GM19463 (cell line): ENCODE data around the gene MRPL11.
"Not testable (repeated sequence)": the region's sequence is repeated elsewhere in the genome, so short reads cannot be mapped to it uniquely, and the experiment has no call there.

Experiments
- ATAC-seq: cut with Tn5 transposase; IDR thresholded peaks from one replicate; pipeline ENCODE4 v1.9.1; 2021; ENCODE audit warnings: mild to moderate bottlenecking, moderate library complexity; ENCODE audit not compliant: unreplicated experiment

MRPL11 gene

DNA sequence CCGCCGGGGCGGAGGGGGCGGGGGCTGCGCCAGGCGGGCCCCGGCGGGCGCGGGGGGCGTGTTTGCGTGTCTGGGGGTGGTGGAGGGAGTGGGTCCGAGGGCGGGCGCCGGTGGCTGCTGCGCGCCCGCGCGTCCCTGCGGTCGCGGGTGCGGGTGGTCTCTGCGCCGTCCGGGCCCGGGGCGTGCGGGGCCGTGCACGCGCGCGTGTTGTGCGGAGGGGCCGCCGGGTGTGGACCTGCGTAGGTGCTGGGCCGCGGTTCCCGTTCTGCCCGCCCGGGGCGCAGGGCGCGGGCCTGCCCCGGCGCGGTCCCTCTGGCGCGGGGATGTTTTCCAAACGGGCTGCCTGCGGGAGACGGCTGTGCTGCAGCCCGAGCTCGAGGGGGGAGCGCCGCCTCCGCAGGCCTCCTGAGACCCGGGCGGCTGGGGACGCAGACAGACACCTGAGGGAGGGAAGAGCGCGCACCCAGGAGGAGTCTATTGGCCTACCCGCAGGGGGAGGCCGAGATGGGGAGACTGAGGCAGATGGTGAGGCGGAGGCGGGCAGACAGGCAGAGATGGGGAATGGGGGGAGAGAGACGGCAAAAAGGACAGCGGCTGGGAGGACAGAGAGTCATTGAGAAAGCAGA is 28.5 kb upstream of the MRPL11 start:
- ATAC-seq, result peak; percentile 30

DNA sequence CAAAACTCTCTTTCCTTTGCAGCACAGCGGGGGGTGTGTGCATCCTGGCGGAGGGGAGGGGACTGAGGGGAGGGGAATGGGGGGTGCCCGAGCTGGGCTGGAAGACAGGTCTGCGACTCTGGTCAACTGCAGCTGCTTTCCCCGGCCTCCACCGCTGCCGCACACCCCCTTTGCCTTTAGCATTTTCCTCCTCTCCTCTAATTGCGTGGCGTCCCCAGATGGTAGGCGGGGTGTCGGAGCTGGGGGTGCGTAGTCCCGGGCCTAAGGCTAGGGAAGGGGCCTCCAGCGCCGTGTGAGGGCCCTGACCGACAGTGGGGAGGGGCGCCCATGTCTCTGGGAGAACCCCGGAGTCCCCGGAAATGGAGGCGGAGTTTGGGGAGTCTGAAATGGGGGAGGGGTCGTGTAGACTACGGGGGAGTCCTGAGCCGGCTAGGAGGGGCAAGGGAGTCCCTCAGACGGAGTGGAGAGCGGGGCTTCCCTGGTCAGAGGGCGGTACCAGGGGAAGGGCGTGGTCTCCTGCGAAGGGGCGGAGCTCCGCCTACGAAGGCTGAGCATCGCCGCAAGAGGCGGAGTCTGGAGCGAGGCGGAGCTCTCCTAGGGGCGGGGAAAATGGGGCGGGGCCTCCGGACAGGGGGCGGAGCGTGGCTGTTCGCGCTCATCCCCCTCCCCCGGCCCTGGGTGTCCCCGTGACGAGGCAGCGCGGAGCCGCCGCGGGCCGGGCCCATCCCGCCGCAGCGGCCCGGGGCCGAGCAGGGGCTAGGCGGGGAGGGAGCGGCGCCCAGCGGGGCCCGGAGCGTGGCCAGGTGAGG is 27.8 kb upstream of the MRPL11 start, which contains the start of gene PELI3:
Gene PELI3 (plus strand): TSS at position 681 of the 809 bp plus-strand sequence. CDS start 1,224 bp downstream, outside the sequence.
- ATAC-seq, result peak; percentile 80

DNA sequence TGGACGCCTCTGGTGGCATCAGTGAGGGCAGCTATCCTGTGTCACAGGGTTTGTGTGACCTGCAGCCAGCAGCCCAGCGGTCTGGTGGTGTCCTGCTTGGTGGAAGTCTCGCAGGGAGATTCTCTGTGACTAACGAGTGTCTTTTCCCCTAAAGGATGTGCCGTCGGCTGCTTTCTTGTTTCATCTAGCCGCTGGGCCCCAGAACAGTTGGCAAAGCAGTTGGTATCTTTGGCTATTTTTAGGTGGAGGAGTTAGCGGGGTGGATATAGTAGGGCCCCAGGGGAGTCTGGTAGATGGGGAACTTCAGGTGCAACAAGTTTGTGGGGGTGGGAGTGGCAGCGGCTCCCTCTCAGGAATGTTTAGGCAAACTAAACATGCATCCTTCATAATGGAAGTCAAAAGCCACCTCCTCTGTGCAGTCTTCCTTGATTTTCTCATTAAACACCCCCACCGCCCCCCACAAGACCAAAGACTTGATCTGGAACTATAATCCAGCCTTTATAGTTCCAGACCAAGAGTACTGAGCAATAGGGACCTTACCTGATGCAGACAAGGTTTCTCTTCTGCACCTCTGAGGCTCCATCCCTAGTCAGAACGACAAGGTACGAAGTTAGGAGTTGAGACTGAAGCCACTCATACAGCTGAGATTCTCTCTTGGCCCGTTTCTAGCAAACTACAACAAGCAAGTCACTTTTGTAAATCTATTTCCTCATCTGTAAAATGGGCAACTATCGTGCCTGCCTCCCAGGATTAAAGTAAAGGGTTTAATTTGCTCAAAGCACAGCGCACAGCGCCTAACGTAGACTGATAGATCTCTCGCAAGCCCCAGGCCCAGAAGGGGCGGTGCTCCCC is 27.0 kb upstream of the MRPL11 start:
- ATAC-seq, result no peak

DNA sequence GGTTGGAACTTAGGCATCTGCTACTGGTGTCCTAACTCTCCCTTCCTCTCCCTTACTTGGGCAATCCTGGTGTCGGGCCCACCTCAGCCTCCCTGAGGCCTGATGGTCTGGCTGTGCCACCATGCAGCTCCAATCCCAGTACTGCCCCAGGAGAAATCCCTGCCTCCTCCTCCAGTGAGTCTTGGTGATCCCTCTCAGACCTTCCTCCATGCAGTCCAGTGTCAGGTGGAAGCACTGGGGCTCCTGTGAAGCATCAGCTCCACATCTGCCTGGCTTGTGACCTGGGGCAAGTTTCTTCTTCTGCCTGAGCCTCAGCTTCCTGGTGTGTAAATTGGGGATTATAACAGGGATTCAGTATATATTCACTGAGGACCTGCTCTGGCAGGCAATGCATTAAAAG is 26.3 kb upstream of the MRPL11 start:
- no peak for ATAC-seq

DNA sequence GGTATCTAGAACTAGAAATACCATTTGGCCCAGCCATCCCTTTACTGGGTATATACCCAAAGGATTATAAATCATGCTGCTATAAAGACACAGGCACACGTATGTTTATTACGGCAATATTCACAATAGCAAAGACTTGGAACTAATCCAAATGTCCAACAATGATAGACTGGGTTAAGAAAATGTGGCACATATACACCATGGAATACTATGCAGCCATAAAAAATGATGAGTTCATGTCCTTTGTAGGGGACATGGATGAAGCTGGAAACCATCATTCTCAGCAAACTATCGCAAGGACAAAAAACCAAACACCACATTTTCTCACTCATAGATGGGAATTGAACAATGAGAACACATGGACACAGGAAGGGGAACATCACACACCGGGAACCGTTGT is 25.5 kb upstream of the MRPL11 start:
- ATAC-seq, result not testable (repeated sequence)

DNA sequence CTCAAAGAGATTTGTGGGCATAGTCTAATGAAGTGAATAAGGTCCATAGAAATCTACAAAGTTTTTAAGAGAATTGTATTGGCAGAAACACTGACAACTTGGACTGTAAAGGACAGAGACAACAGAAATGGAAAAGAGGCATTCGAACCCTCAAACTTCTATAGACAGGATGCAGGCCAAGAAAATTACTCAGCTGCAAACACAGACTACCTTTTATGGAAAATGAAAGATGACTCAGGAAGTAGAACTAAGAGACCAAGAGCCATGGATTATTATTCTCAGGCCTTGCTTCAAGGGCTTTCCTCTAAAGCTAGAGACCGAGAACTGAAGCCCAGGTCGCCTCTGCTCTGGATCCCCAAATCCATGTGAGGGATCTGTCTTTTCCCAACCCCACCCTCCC is 24.3 kb upstream of the MRPL11 start:
- ATAC-seq, result no peak

DNA sequence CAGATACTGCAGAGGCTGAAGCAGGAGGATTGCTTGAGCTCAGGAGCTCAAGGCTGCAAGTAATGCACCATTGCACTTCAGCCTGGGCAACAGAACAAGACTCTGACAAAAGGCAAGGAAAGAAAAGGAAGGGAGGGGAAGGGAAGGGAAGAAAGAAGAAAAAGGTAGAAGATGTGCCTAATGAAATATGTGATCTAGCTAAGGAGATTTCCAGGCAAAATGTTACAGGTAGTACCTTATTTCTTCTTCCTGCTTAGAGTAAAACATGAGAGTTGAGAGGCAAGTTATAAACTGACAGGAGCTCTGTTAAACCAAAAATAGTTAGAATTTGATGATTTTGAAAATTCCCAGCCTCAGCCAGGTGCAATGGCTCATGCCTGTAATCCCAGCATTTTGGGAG is 23.4 kb upstream of the MRPL11 start:
- ATAC-seq, result no peak

DNA sequence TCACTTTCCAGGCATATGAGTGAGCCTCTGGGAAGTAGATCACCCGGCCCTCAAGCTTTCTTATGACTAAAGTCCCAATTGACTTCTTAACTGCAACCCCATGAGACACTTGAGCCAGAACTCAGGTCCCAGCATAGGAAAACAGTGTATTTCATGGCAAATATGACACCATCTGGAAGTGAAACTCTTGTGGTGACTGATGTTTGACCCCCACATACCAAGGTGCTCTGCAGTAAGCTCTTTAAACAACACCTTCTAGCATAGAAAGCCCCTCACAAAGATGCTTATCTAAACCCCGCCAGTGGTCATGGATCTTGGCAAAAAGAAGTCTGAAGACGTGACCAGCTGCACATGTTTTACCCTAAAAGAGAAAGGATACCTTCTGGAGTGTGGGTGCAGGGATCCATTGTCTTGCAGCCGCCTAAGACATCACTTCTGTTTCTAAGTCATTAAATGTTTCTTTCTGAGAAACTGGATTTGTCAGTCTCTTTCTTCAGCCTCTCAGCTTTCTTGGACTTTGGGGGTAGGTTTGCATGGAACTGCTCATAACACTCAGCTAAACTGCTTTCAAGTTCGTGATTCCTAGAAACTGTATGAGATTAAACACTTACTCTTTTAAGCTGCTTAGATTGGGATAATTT is 20.6 kb upstream of the MRPL11 start:
- ATAC-seq, result no peak

DNA sequence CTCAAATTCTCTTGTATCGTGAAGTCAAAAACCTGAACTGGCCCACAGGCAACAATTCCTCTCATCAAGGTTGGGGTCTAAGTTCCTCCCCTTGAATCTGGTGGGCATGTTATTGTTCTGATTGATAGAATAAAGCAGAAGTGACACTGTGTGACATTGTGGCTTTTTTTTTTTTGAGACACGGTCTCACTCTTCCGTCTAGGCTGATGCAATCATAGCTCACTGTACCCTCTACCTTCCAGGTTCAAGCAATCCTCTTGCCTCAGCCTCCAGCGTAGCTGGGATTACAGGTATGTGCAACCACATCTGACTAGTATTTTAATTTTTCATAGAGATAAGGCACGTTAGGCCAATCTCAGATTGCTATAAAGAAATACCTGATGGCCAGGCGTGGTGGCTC is 19.2 kb upstream of the MRPL11 start:
- no peak for ATAC-seq

DNA sequence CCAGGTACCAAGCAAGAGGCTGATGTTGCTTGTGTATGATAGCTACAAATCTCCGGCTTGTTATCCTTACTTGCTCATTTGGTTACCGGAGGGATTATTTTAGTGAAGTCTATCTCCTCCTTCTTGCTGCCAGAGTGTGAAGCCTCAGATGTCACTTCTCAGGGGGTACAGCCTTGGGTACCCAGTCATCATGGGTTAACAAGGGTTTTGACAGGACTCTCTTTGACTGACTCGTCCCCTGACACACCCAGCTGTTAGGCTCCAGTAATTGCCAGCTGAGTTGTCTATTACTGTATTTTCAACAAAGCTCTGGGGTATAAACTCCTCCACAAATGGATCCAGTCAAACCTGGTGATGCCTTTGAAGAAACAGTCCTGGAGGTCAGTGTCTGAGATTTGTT is 16.2 kb upstream of the MRPL11 start:
- no peak for ATAC-seq

DNA sequence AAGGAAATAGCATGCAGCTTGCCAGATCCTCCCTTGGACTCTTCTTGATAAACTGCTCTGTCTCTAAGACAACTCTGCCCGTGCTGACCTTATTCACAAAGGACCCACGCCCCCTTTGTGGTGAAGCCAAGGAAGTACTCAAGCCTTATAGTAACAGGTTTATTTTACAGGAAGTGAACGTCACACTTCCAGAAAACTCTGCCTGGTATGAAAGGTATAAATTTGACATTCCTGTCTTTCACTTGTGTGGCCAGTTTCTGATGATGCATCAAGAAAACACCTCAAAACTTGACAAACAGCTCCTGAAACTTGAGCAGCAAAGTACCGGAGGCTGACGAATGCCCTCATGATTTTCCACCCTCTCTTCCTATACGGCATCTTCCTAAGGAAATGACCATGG is 15.6 kb upstream of the MRPL11 start:
- no peak for ATAC-seq

DNA sequence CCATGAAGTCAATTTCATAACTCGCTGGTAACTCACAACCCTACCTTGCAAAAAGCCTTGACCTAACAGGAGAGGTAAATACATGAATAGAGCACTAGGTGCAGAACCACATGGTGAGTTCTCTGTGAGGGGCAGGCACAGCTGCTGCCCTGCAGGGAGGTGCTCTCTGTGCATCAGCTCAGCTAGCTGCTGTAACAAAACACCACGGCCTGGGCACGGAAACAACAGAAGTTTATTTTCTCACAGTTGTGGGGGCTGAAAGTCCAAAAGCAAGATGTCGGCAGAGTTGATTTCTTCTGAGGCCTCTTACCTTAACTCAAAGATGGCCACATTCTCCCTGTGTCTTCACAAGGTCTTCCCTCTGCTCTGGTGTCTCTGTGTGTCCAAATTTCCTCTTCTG is 13.0 kb upstream of the MRPL11 start:
- ATAC-seq, result no peak

DNA sequence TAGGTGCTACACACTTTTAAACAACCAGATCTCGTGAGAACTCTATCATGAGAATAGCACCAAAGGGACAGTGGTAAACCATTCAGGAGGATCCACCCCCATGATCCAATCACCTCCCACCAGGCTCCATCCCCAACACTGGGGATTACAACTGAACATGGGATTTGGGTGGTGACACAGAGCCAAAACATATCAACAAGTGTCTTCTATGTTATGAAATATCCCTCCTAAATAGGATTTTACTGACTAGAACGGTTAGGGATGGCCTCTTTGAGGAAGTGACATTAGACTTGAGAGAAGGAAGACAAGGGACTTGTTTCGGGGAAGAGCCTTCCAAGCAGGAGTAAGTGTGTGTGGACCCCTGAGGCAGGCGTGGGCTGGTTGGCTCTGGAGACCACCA is 11.9 kb upstream of the MRPL11 start:
- ATAC-seq, result no peak

DNA sequence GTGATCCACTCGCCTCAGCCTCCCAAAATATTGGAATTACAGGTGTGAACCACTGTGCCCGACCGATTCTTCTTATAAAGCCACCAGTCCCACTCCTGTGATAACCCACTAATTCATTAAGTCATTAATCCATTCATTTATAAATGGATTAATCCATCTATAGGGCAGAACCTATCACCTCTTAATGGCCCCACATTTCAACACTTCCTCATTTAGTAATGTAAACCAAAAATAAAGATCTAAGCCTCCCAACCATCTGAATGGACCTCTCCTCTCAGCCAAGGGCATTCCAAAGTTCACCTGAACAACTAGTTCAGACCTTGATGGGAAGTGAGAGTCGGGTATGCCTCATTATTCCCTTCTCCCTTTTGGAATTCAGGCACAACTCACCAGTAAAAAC is 9.9 kb upstream of the MRPL11 start:
- no peak for ATAC-seq

DNA sequence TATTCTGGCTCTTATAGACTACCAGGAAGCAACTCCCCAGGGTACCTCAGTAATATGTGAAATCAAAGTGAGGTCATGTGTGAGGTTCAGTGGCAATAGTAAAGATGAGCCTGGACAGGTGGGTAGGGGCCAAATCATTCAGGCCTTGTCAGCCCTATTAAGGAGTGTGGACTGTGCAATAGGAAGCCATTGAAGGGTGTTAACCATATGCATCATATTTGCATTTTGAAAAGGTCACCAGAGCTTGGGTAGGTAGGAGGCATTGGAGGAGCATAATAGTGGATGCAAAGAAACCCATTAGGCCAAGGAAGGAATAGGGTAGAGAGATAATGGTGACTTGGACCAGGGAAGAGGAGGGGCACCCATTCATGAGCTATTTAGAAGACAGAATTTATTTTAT is 8.4 kb upstream of the MRPL11 start:
- no peak for ATAC-seq

DNA sequence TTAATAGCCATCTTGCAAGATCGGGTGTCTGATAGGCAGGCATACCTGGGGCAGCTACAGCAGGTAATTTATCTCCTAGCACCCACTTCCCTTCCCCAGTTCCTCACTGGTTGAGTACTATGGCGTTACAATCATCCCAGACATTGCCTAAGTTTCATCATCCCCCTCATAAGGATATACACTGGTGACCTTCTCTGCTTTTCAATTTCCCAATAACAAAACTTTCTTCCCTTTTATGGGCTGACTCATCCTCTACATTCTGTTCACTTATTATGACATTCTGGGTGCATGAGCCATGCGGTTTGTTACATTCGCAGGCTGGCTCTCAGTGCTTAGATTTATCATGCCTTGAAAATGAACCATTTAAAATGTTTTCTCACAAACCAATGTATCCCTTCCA is 5.0 kb upstream of the MRPL11 start:
- ATAC-seq, result no peak

DNA sequence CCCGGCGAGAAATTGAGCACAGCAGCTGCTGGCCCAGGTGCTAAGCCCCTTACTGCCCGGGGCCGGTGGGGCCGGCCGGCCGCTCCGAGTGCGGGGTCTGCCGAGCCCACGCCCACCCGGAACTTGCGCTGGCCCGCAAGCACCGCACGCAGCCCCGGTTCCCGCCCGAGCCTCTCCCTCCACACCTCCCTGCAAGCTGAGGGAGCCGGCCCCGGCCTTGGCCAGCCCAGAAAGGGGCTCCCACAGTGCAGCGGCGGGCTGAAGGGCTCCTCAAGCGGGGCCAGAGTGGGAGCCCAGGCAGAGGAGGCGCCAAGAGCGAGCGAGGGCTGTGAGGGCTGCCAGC is 2.3 kb upstream of the MRPL11 start:
- not testable (repeated sequence) for ATAC-seq

DNA sequence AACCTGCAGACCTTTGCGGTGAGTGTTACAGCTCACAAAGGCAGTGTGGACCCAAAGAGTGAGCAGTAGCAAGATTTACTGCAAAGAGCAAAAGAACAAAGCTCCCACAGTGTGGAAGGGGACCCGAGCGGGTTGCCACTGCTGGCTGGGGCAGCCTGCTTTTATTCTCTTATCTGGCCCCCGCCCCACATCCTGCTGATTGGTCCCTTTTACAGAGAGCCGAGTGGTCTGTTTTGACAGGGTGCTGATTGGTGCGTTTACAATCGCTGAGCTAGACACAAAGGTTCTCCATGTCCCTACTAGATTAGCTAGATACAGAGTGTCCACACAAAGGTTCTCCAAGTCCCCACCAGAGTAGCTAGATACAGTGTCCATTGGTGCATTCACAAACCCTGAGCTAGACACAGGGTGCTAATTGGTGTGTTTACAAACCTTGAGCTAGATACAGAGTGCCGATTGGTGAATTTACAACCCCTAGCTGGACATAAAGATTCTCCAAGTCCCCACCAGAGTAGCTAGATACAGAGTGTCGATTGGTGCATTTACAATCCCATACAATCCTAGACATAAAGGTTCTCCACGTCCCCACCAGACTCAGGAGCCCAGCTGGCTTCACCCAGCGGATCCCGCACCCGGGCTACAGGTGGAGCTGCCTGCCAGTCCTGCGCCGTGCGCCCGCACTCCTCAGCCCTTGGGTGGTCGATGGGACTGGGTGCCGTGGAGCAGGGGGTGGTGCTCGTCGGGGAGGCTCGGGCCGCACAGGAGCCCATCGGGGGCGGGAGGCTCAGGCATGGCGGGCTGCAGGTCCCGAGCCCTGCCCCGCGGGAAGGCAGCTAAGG is 1.7 kb upstream of the MRPL11 start:
- not testable (repeated sequence) for ATAC-seq

DNA sequence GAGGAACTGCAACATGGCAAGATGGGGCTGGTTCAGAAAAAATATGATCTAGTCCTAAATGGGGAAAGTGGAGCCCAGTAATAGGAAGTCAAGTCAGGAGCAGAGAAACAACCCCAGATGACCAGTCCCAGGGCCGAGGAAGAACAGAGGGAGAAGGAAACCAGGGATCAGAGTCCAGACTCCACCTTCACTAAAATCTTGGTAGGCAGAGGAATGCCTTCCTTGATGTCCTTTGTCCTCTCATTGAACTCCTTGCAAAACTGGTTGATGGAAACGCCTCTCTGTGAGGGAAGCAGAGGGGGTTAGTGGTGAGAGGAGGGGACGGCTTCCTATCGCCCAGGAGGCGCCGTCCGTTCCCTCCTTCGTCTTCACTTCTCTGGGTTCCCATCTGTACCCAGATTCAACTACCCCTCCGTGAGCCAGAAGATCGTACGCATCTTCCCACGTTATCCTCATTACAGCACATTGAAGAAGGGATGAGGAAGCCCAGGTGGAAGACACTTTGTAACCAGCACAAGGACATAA is 607 bp downstream of the MRPL11 start:
- no peak for ATAC-seq

DNA sequence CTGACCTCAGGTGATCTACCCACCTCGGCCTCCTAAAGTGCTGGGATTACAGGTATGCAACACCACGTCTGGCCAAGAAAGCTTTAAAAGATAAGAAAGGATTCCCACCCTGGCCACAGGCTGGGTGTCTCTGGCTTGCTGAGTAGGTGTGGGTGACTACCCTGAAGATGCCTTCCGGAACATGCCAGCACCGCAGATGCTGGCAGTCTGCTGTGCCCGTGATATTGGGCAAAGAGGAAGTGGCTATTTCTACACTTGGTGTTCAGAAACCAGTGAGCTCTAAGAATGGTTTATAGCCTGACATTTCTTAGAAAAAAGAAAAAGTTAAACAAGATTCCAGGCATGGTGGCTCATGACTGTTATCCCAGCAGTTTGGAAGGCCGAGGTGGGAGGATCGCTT is 6.1 kb downstream of the MRPL11 start:
- ATAC-seq, result no peak
